IPS-20b (cell line): ENCODE data around the gene KIF26A.

Experiments used
- H3K27ac ChIP-seq: one replicate; pipeline ENCODE4 v1.5.1; 2013; ENCODE audit warnings: low read length
- H3K27me3 ChIP-seq: 2 replicates; pipeline ENCODE4 v1.6.1; 2013; ENCODE audit warnings: mild to moderate bottlenecking, low read length, inconsistent platforms; ENCODE audit not compliant: insufficient read depth
- H3K36me3 ChIP-seq: 2 replicates; pipeline ENCODE4 v1.6.1; 2013; ENCODE audit warnings: low read depth, mild to moderate bottlenecking, inconsistent platforms, low read length, moderate library complexity; ENCODE audit not compliant: insufficient read depth
- H3K4me1 ChIP-seq: 2 replicates; pipeline ENCODE4 v1.6.1; 2013; ENCODE audit warnings: mild to moderate bottlenecking, control low read depth, inconsistent platforms, low read length, moderate library complexity; ENCODE audit not compliant: insufficient read depth
- H3K4me3 ChIP-seq: 2 replicates; pipeline ENCODE4 v1.5.1; 2013; ENCODE audit warnings: mild to moderate bottlenecking, low read length, inconsistent platforms
- H3K9ac ChIP-seq: 2 replicates; pipeline ENCODE4 v1.6.1; 2013; ENCODE audit warnings: low read depth, mild to moderate bottlenecking, inconsistent platforms, low read length, moderate library complexity
- H3K9me3 ChIP-seq: 2 replicates; pipeline ENCODE4 v1.6.1; 2013; ENCODE audit warnings: mild to moderate bottlenecking, low read depth, low read length, inconsistent platforms; ENCODE audit not compliant: insufficient read depth

KIF26A gene

DNA sequence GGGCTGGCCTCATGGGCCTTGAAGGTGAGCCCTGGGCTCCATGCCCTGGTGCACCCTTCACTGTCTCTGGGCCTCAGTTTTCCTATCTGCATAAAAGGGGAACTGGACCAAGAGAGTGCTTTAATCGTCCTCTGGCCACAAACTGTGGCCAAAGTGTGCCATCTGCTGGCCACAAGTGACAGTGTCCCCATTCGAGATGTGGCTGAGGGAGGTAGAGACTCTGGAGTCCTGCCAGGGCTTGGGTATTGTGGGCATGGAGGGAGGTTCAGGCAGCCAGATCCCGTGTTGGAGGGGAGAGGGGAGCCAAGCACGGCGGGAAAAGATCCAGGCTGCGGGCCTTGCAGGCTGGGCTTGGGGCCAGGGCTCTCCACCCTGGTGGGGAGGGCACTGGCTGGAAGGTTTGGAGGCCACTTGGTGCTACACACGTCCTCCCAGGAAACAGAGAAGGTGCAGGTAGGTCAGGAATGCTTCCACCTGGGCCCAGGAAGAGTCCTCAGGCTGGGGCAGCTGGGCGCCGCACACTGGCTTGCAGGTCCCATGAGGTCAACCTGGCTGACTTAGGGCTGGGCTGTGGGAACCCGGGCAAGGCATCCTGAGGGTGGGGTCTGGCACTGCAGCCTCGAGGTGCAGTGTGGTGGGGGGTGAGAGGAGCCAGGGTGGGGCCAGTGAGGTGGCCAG lies 7.3 kb upstream of the KIF26A start:
- Histone ChIP-seq H3K36me3 (no peaks in the 10 kb centered on the region), H3K9ac (no peak overlapping the region), H3K27me3 (peaks cover 31% of the 10 kb centered on the region), H3K4me1 (no peaks in the 10 kb centered on the region), H3K9me3 (peaks cover 6% of the 10 kb centered on the region; the same call in 1 of the 2 replicates), H3K4me3 (no peak overlapping the region), H3K27ac (no peak overlapping the region)

DNA sequence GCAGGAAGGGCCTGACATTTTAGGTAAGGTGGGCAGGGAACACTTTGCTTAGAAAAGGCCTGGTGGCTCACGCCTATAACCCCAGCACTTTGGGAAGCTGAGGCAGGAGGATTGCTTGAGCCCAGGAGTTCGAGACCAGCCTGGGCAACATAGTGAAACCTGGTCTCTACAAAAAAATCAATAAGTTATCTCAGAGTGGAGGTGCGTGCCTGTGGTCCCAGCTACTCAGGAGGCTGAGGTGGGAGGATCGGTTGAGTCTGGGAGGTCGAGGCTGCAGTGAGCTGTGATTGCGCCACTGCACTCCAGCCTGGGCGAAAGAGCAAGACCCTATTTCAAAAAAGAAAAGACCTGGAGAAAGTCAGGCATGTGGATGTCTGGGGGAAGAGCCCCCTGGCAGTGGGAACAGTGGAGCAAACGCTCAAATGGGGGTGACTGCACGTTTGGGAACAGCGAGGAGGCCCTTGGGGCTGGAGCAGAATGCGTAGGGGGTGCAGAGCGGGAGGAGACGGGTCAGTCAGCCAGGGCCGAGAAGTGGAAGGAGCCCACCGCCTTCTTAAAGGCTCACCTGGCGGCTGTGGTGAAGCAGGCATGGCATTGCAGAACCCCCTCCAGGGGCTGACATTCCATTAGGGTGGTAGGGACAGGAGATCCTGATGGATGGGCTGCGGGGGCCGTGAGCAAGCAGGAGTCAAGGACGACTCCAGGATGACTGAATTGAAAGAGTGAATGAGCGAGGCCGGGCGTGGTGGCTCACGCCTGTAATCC lies 6.2 kb upstream of the KIF26A start:
- H3K9me3 ChIP-seq: peaks cover 6% of the 10 kb centered on the region; the same call in 1 of the 2 replicates
- H3K4me3 ChIP-seq: no peak overlapping the region
- H3K9ac ChIP-seq: no peak overlapping the region
- H3K36me3 ChIP-seq: no peaks in the 10 kb centered on the region
- no peak overlapping the region for H3K27ac ChIP-seq
- peaks cover 40% of the 10 kb centered on the region for H3K27me3 ChIP-seq
- H3K4me1 ChIP-seq: no peaks in the 10 kb centered on the region; the same call in 1 of the 2 replicates

DNA sequence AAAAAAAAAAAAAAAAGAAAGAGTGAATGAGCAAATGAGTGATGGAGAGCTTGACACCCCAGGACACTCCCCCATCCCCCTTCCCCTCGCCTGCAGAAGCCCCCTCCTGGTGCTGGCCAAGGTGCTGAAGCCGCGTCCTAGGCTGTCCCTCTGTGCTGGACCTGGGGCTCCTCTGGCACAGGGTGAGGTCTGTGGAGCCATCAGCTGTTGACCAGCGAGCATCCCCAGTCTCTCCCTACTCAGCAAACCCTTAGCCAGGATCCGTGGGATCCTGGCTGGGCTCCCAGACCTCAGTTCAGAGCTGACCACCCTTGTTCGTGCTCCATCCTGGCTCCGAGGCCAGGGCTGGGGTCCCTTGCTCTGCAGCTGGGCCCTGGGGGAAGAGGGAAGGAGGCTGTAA lies 5.4 kb upstream of the KIF26A start:
- no peak overlapping the region for H3K4me3 ChIP-seq
- H3K27me3 ChIP-seq: peaks cover 49% of the 10 kb centered on the region
- no peak overlapping the region for H3K27ac ChIP-seq
- H3K9me3 ChIP-seq: peaks cover 6% of the 10 kb centered on the region; the same call in 1 of the 2 replicates
- H3K4me1 ChIP-seq: no peaks in the 10 kb centered on the region; the same call in 1 of the 2 replicates
- no peak overlapping the region for H3K9ac ChIP-seq
- H3K36me3 ChIP-seq: no peaks in the 10 kb centered on the region

DNA sequence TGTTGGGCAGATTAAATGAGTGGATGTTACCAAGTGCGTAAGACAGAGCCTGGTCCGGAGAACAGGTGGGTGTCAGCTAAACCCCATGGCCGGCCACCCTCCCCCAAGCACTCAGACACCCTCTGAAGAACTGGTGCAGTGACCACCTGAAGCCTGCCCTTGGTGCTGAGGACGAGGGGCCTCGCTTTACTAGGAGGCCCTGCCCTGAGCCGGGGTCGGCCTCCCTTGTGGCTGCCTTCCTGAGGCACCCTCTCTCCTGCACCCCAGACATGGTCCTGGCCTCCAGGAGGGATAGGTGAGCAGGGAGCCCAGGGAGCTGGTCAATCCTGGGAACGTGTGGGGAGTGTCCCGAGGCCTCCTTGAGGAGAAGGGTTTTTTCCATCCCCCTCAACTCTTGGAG lies 4.9 kb upstream of the KIF26A start:
- Histone ChIP-seq H3K36me3 (no peaks in the 10 kb centered on the region), H3K27me3 (peaks cover 50% of the 10 kb centered on the region), H3K4me1 (no peaks in the 10 kb centered on the region; the same call in 1 of the 2 replicates), H3K9ac (no peak overlapping the region), H3K4me3 (no peak overlapping the region), H3K9me3 (peaks cover 6% of the 10 kb centered on the region; the same call in 1 of the 2 replicates), H3K27ac (no peak overlapping the region)

DNA sequence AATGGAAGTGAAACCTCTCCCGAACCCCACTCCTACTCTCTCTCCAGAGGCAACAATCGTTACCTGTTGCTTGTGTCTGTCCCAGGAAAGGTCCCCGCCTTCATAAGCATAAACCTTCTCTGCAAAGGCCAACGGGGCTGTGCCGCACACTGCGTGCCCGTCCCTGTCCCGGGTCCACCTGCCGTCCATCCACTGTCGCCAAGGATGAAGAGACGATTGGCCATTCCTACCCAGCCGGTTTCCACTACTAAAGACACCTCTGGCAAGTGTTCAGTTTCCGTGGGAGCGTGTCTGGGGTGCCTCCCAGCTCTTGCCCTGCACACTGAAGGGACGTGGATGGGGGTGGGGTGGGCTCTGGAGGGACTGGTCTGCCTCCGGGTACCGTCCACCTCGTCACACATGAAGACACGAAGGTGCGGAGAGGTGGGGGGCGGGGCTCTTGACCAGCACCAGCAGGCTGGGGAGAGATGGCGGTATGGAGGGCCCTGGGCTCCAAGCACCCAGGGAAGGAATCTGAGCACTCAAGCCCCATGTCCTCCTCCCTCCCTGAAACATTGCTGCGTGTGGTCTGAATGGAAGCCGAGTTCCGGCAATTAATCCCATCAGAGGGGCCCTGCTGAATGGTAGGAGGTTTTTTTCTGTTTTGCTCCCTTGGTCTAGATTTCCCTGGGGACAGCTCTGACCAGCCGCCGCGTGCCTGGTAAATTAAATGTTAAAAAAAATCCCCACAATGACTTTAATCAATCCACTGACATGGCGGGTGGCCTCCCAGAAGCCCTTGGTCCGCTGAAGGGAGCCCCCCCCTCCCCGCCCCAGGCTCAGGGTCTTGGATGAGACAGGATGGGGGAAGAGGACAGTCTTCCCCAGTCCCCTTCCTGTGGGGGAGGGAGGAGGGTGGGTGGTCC lies 4.1 kb upstream of the KIF26A start:
- Histone ChIP-seq H3K4me3 (peak overlapping the region; percentile 46; the same call in 1 of the 2 replicates), H3K9me3 (peaks cover 6% of the 10 kb centered on the region; the same call in 1 of the 2 replicates), H3K27ac (no peak overlapping the region), H3K4me1 (no peaks in the 10 kb centered on the region; the same call in 1 of the 2 replicates), H3K27me3 (peaks cover 54% of the 10 kb centered on the region), H3K36me3 (no peaks in the 10 kb centered on the region), H3K9ac (no peak overlapping the region)

DNA sequence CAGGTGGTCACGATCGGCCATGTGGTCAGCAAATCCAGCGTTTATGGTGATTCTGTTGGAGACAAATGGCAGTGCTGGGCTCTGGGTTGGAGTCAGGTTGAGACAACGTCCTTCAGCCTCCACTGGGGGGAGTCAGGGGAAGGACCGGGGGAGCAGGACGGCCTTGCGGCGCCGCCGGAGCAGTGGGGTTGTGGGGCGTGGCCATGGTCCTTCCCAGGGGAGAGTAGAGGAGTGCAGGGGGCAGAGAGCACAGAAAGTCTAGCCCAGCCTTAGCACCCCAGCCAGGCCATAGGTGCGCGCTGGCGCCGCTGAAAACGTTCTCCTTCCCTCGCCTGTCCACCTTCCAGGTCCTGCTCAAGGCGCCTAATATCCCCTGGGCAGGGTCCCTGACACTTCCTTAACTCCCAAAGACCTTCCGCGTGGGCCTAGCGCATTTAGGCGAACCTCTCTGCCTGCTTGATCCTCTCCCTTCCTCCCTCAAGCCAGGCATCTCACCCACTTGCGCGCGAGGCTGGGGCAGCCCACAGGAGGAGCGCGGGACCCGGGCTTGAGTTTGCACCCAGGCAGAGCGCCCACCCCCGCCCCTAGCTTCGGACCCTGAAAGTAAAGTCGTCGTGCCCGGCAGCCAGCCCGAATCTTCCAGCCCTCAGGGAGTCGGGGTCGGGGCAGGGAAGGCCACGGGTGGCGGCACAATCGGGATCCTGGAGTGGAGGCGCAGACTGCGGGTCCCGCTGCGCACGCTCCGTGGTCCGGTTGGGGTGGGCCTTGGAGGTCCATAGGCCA lies 3.1 kb upstream of the KIF26A start:
- Histone ChIP-seq H3K27me3 (peaks cover 56% of the 10 kb centered on the region), H3K4me1 (no peaks in the 10 kb centered on the region; the same call in 1 of the 2 replicates), H3K4me3 (peak overlapping the region; percentile 57), H3K9ac (no peak overlapping the region), H3K27ac (no peak overlapping the region), H3K9me3 (no peaks in the 10 kb centered on the region), H3K36me3 (no peaks in the 10 kb centered on the region)

DNA sequence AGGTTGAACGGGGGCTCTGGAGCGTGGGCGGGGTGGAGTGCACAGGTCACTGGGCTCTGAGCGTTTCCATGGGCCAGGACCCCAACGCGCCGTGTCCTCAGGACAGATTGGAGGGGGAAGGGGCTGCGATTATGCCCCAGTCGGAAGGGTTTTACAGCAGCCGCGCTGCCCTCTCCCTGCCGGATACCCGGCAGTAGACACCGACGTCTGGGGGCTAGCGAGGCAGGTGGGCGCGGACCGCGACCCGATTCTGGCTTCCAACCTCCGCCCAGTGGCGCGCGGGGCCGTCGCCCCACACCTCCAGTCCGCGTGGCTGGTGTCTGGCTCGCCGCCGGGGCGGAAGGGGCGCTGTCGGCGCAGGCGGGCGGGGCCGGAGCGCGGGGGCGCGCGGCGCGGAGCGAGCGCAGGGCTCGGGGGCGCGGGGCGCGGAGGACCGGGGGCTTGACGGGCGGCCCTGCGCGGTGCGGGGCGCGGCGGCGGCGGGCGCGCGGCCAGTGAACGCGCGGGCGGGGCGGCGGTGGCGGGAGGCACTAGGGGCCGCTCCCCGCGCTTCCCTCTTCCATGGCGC lies 2.4 kb upstream of the KIF26A start:
- Histone ChIP-seq H3K27ac (no peak overlapping the region), H3K36me3 (no peaks in the 10 kb centered on the region), H3K9ac (no peak overlapping the region), H3K4me1 (no peaks in the 10 kb centered on the region; the same call in 1 of the 2 replicates), H3K9me3 (no peaks in the 10 kb centered on the region), H3K4me3 (peak overlapping the region; percentile 57), H3K27me3 (peaks cover 56% of the 10 kb centered on the region)

DNA sequence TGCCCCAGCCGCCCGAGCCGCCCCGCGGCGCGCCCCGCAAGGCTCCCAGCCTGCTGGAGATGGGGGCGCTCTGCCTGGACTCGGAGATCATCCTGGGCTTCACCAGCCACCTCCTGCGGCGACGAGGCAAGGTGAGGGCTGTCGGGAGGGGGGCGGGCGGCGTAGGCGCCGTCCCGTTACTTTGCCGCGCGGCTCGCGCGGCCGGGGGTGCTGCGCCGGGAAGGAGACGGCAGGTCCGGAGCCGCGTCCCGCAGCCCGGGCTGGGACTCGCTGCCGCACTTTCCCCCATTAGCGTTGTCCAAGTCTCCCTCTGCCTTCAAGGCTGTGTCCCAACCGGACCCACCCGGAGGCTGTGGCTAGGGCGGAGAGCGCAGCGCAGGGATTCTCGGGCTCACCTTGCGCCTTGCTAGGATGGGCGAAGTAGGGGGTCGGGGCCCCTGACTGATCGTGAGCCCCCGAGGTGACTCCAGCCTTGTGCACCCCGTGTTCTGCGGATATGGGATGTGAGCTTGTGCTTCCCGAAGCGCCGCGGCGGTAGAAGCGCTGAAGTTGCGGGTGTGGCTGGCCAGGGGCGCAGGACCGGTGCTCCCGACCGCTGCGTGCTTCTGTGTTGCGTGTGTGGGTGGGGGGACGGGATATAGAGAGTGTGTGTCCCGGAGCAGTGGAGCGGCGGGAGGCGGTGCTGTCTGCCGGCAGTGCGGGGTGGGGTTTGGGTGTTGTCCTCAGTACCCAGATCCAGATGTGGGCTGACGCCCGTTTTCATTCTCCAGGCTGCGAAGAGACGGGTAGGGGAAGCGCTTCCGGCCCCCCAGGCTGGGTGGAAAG lies 1.7 kb upstream of the KIF26A start:
- Histone ChIP-seq H3K9me3 (no peaks in the 10 kb centered on the region), H3K27me3 (peaks cover 56% of the 10 kb centered on the region), H3K27ac (no peak overlapping the region), H3K4me1 (no peaks in the 10 kb centered on the region; the same call in 1 of the 2 replicates), H3K9ac (no peak overlapping the region), H3K36me3 (peaks cover 1% of the 10 kb centered on the region; the same call in 1 of the 2 replicates), H3K4me3 (peak overlapping the region; percentile 54)

DNA sequence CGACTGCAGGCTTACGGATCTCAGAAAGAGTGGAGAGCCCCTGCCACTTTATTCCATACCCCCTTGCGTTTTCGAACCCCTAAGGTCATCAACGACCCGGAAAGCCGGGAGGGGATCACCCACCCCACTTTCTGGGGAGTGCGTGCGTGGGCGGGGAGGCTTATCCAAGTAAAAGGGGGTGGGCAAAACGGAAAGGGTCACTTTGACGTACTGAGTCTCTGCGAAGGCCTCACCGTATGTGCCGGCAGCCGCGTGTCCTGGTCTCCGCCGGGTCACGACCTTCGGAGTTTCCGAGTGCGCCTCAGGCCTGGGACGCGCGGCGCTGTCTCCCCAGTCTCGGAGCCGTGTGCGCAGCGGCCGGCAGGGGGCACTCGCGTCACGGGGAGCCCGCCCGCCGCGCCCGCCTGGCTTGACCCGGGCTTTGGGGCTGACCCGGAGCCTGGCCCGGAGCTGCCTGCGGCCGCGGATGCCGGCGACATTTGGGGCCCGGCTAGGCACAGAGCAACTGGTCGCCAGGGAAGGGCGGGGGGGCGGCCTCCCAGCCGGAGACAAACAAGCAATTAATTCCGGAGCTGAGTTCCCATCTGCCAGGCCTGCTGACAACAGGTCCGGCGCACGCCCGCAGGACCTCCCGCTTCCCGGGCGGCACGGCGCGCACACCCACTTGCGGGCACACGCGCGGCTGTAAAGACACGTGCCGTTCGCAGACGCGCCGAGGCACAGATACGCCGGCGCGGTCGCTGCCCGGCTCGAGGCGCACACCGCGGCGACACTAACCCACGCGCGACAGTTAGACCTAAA lies 890 bp upstream of the KIF26A start:
- peaks cover 56% of the 10 kb centered on the region for H3K27me3 ChIP-seq
- peak overlapping the region; percentile 84 for H3K4me3 ChIP-seq
- H3K4me1 ChIP-seq: no peaks in the 10 kb centered on the region; the same call in 1 of the 2 replicates
- H3K27ac ChIP-seq: no peak overlapping the region
- H3K36me3 ChIP-seq: peaks cover 7% of the 10 kb centered on the region
- no peaks in the 10 kb centered on the region for H3K9me3 ChIP-seq
- no peak overlapping the region; the same call in 1 of the 2 replicates for H3K9ac ChIP-seq
